ENCODE results near the gene GAGE12H. TPM values are rescaled to one million over a fixed set of nuclear protein-coding genes. Genes with fewer than 3 reads are reported as not detected.
"Not testable (repeated sequence)": the region's sequence is repeated elsewhere in the genome, so short reads cannot be mapped to it uniquely, and the experiment has no call there.

GAGE12H gene
- total RNA-seq, 1 experiment from 2014 or later, result not detected

GRCh38 chrX:49590488-49590887 lies 10.7 kb downstream of the GAGE12H start:
- H2BK120ac ChIP-seq (ENCODE audit: low read depth, low read length, poor library complexity, severe bottlenecking); H3K36me3 Mint-ChIP-seq (ENCODE audit: insufficient read depth in 1 of 3, low read depth in 3 of 3); H3K27me3 Mint-ChIP-seq (ENCODE audit: low read depth); H3K79me1 ChIP-seq (ENCODE audit: insufficient read depth, low read depth, low read length, poor library complexity, severe bottlenecking); H2BK12ac ChIP-seq (ENCODE audit: insufficient read length, low read depth, low read length); H3K18ac ChIP-seq (ENCODE audit: insufficient read length, low read depth, low read length); DNase-seq; H3K4me3 Mint-ChIP-seq; H3K9me3 Mint-ChIP-seq; H3K56ac ChIP-seq (ENCODE audit: insufficient read length, low read depth, low read length); H3K4me1 ChIP-seq (ENCODE audit: insufficient read depth, low read length); H2BK15ac ChIP-seq (ENCODE audit: low read depth, low read length); H3K4me1 Mint-ChIP-seq; H3K27ac Mint-ChIP-seq; H2BK5ac ChIP-seq (ENCODE audit: insufficient read length, low read length); H3K9me3 ChIP-seq (ENCODE audit: control insufficient read depth, low read depth, low read length); H3K27ac ChIP-seq (ENCODE audit: insufficient read length, low read depth, low read length); H3K4ac ChIP-seq (ENCODE audit: low read depth, low read length); H3K79me2 ChIP-seq (ENCODE audit: insufficient read depth, low read length); H3T11ph ChIP-seq (ENCODE audit: low read length); H3K9ac ChIP-seq (ENCODE audit: extremely low read depth, insufficient read length, low read length); H4K91ac ChIP-seq (ENCODE audit: insufficient read length, low read depth, low read length); H3K27me3 ChIP-seq (ENCODE audit: insufficient read depth, low read length); H3K14ac ChIP-seq (ENCODE audit: insufficient read depth, low read length); H2AFZ ChIP-seq (ENCODE audit: low read length); H3K23me2 ChIP-seq (ENCODE audit: insufficient read length, low read depth, low read length, poor library complexity, severe bottlenecking); H2BK20ac ChIP-seq (ENCODE audit: low read depth, low read length, poor library complexity, severe bottlenecking); H4K8ac ChIP-seq (replicated peaks; ENCODE audit: insufficient read length, low read depth, low read length); H4K5ac ChIP-seq (ENCODE audit: insufficient read length, low read depth, low read length); H3K4me2 ChIP-seq (ENCODE audit: insufficient read depth, insufficient read length, low read length); H2AK5ac ChIP-seq (ENCODE audit: insufficient read length, low read length); H4K20me1 ChIP-seq (ENCODE audit: control insufficient read depth, insufficient read depth, insufficient read length); H3K23ac ChIP-seq (ENCODE audit: insufficient read length, low read depth, low read length): not testable (repeated sequence)
- WGBS (ENCODE audit: extremely low coverage, insufficient read length, low lambda C conversion rate), result no CpG with 5 or more reads among the region's 17 CpGs

GRCh38 chrX:49598720-49599119 lies 19.0 kb downstream of the GAGE12H start, which contains the start of gene GAGE1:
Gene GAGE1, plus strand, starts transcription at chrX:49599020. Its CDS starts 1,155 bp downstream, at chrX:49600175.
- H3K4ac ChIP-seq (ENCODE audit: low read depth, low read length); H3K9ac ChIP-seq (ENCODE audit: extremely low read depth, insufficient read length, low read length); H3K79me1 ChIP-seq (ENCODE audit: insufficient read depth, low read depth, low read length, poor library complexity, severe bottlenecking); H2BK120ac ChIP-seq (ENCODE audit: low read depth, low read length, poor library complexity, severe bottlenecking); H3K4me1 Mint-ChIP-seq; H3K27me3 Mint-ChIP-seq (ENCODE audit: low read depth); H3K4me3 Mint-ChIP-seq; H3K9me3 Mint-ChIP-seq; H3K9me3 ChIP-seq (ENCODE audit: control insufficient read depth, low read depth, low read length); H4K91ac ChIP-seq (ENCODE audit: insufficient read length, low read depth, low read length); H3K27me3 ChIP-seq (ENCODE audit: insufficient read depth, low read length); H3K18ac ChIP-seq (ENCODE audit: insufficient read length, low read depth, low read length); H4K5ac ChIP-seq (ENCODE audit: insufficient read length, low read depth, low read length); H2BK20ac ChIP-seq (ENCODE audit: low read depth, low read length, poor library complexity, severe bottlenecking); H3K23me2 ChIP-seq (ENCODE audit: insufficient read length, low read depth, low read length, poor library complexity, severe bottlenecking); H2BK5ac ChIP-seq (ENCODE audit: insufficient read length, low read length); H3K79me2 ChIP-seq (ENCODE audit: insufficient read depth, low read length); H3K36me3 Mint-ChIP-seq (ENCODE audit: insufficient read depth in 1 of 3, low read depth in 3 of 3); H2BK12ac ChIP-seq (ENCODE audit: insufficient read length, low read depth, low read length); H2BK15ac ChIP-seq (ENCODE audit: low read depth, low read length); DNase-seq; H3K27ac ChIP-seq (ENCODE audit: insufficient read length, low read depth, low read length); H2AK5ac ChIP-seq (ENCODE audit: insufficient read length, low read length); H2AFZ ChIP-seq (ENCODE audit: low read length); H3K23ac ChIP-seq (ENCODE audit: insufficient read length, low read depth, low read length); H3K27ac Mint-ChIP-seq; H3K56ac ChIP-seq (ENCODE audit: insufficient read length, low read depth, low read length); H3K4me2 ChIP-seq (ENCODE audit: insufficient read depth, insufficient read length, low read length); H4K8ac ChIP-seq (replicated peaks; ENCODE audit: insufficient read length, low read depth, low read length); H3T11ph ChIP-seq (ENCODE audit: low read length); H4K20me1 ChIP-seq (ENCODE audit: control insufficient read depth, insufficient read depth, insufficient read length); H3K14ac ChIP-seq (ENCODE audit: insufficient read depth, low read length); H3K4me1 ChIP-seq (ENCODE audit: insufficient read depth, low read length): not testable (repeated sequence)
- no CpG with 5 or more reads among the region's 16 CpGs for WGBS (ENCODE audit: extremely low coverage, insufficient read length, low lambda C conversion rate)
